Cardiac fibroblast (primary cell): ENCODE data around the gene SFXN5.

Source experiments
- DNase-seq, 2 donors: peaks; one replicate each; pipeline versions ENCODE4 v3.0.0 to v3.0.0-alpha.2; 2010; ENCODE audit warnings: low read depth in 2 of 2
- H3K4me3 ChIP-seq, 2 donors: replicated peaks in 1 of 2; 1 replicate in 1 of 2; 2 replicates in 1 of 2; pipeline ENCODE4 v1.5.1; 2011; ENCODE audit warnings: low read depth in 2 of 2, low read length in 2 of 2, mild to moderate bottlenecking in 2 of 2, moderate library complexity in 1 of 2
- TF ChIP-seq, protein P1 (sequence below): IDR thresholded peaks from one replicate; pipeline ENCODE4 v1.5.1; 2011; ENCODE audit warnings: low read depth, mild to moderate bottlenecking, low read length, inconsistent platforms

Gene SFXN5

DNA sequence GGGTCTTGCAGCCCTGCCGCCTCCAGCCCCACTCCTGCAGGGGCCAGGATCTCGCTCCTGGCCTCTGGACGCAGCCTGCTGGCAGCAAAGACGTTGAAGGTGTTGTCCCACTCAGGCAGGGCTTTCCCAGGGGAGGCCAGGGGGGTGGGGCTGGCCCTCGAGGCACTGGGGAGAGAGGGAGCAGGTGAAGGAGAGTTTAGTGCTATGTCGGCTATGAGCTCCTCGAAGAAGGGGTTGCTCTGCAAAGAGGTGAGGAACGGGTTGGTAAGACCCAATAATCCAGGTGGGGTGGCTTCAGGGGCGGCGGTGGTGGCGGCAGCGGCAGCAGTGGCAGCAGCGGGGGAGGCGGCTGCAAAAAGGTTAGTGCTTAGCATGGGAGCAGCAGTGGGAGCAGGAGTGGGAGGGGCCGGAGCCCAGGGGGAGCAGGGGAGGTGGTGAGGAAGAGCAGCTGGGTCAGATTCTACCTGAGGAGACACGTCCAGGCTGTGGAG lies 9.7 kb upstream of the SFXN5 start:
- no peak for DNase-seq

DNA sequence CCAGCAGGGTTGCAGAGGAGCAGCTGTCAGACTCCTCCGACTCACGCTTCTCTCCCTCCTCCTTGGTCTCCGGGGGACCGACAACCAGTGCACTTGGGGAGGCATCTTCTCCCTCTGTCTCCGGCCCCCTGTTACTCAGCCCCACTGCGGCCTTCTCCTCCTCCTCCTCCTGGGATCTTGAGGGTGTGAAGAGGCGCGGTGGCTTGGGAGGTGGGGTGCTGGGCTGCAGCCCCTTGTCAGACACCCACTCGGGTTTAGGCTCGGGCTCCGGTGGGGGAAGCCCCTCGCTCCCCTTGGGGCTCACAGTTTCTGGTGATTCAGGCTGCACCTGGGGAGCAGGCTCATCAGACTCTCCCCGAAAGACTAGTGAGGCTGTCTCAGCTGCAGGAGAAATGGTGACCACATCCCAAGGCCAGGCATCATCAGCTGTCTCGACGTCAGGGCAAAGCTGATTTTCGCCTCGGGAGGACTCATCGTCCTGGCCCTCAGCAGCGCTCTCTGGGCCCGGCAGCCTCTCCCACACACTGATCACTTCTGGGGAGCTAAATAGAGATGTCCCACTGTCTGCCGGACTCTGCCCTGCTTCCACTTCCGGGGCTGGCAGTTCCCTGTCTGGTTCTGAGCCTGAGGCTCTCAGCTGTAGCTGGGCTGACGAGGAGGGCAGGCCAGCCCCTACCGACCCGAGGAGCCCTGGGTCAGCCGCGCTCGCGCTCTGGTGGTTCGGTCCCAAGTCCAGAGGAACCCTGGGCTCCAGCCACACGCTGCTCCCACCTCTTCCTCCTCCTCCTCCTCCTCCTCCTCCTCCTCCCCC lies 9.0 kb upstream of the SFXN5 start:
- DNase-seq = no peak
- no peak overlapping the region for H3K4me3 ChIP-seq
- TF ChIP-seq, protein P1, sequence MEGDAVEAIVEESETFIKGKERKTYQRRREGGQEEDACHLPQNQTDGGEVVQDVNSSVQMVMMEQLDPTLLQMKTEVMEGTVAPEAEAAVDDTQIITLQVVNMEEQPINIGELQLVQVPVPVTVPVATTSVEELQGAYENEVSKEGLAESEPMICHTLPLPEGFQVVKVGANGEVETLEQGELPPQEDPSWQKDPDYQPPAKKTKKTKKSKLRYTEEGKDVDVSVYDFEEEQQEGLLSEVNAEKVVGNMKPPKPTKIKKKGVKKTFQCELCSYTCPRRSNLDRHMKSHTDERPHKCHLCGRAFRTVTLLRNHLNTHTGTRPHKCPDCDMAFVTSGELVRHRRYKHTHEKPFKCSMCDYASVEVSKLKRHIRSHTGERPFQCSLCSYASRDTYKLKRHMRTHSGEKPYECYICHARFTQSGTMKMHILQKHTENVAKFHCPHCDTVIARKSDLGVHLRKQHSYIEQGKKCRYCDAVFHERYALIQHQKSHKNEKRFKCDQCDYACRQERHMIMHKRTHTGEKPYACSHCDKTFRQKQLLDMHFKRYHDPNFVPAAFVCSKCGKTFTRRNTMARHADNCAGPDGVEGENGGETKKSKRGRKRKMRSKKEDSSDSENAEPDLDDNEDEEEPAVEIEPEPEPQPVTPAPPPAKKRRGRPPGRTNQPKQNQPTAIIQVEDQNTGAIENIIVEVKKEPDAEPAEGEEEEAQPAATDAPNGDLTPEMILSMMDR = no peak

More for the DNA sequence above, 9.7 kb upstream of the SFXN5 start:
- no peak overlapping the region for H3K4me3 ChIP-seq
- TF ChIP-seq, protein P1 = no peak

DNA sequence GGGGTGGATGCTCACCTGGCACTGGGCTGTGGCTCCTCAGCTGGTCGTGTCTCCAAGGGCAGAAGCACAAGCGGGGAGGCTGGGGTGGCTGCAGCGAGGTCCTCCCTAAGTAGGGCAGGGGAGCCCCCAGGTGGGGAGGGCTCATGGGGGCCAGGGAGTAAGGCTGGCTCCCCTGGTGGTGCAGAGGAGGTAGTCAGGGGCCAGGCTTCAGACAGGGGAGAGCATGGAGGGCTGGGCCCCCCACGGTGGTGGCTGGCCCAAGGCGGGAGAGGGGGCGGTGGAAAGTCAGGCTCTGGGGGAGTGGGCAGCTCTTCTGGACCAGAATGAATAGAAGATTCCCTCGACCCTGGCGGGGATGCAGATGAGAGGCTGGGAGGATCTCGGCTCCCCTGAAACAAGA lies 8.1 kb upstream of the SFXN5 start:
- no peak for DNase-seq
- H3K4me3 ChIP-seq = no peak overlapping the region
- TF ChIP-seq, protein P1 = no peak

DNA sequence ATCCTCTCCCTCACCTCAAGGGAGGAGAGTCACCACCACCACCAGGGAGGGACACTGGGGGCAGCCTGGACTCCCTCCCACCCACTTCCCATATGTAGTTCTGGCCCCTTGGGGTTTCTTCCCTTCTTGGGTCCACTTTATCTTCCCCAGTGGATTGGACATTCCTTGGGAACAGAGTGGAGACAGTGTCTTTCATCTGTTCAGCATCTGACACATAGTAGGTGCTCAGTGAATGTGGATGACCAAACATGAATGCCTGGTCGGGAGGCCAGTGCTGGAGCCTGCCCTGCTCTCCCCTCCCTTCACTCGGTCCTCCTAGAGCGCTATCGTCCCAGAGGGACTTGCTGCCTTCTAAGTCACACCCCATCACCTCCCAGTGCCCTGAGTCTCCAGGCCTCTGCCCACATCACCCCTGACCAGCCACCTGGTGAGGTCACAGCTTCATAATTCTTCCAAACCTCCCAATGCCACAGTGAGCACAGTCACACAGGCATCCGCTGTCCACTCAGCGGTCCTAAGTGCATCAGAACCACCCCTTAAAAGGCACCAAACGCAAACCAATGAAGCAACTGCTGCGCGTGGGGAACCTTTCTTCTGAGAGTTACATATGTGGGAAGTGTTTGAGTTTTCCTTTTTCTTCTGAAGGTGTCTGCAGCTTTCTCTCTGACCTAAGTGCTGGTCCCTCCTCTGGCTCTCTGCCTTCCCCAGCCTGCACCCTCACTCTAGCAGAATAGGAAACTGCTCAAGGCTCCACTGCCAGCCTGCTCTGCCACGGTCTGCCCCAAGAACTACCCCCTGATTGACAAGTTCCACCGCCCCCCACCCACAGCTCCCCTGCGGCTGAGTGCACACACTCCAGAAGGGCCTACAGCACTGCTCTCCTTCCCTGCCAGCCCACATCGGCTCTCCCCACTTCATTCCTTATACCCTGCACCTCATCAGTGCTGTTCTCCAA lies 7.2 kb upstream of the SFXN5 start:
- TF ChIP-seq, protein P1 = no peak
- no peak for DNase-seq
- no peak overlapping the region for H3K4me3 ChIP-seq

DNA sequence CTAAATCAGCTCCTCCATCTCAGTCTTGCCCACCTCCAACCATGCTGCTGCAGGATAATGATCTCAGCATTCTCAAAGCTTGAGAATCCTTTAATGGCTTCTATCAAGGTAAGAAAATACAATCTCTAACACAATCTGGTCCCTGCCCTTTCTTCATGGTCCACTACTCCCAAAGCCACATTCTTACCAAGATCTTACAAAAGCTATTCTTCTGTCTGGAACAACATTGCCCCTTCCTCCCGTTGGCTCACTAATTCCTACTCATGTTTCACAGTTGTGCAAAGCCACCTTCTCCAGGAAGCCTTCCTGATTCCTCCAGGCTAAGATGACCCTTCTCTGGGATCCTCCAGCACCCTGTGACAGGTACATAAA lies 5.9 kb upstream of the SFXN5 start:
- no peak overlapping the region for H3K4me3 ChIP-seq
- no peak for DNase-seq

DNA sequence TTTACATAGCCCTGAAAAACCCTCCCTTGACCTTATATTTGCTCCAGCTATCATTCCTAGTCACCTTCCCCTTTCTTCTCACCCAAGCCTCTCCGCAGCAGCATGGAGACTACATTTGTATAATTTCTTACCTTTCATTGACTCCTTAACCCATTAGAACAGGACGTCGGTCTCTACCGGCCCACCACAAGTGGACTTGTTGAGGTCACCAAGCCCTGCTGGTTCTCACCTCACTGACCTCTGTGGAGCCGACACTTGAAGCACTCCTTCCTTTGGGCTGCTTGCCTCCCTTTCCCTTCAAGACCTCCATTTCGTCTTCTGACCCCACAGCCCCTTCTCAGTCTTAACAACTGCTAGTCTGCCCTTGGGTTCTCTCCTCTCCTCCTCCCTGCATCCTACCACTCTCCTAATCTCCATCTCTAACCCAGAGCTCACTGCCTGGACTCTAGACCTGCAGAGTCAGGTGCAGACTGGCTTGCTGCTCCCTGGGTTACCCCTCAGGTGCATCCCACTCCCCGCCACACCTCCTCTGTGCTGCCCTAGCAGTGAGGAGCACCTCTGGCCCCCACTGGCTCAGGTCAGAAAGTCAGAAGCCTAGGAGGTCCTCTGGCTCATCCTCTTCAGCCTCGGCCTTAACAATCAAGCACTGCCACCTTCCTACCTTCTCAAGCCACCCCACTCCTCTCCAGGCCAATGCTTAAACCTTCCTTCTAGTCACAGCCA lies 5.3 kb upstream of the SFXN5 start:
- TF ChIP-seq, protein P1 = no peak
- no peak overlapping the region for H3K4me3 ChIP-seq
- DNase-seq = no peak

More for the DNA sequence above, 5.9 kb upstream of the SFXN5 start:
- TF ChIP-seq, protein P1 = no peak
